Hindlimb muscle (tissue), 1 donor: ENCODE measurements around the gene CSNK2B. TPM values are rescaled to one million over a fixed set of nuclear protein-coding genes. Genes with fewer than 3 reads are reported as not detected.
"Not testable (repeated sequence)": the region's sequence is repeated elsewhere in the genome, so short reads cannot be mapped to it uniquely, and the experiment has no call there.

Experiments
- DNase-seq: peaks from one replicate; pipeline ENCODE4 v3.0.0-alpha.2; 2013
- polyA plus RNA-seq: library from polyadenylated mRNA; unstranded; fragments of 120-200 nt; gene quantifications from one replicate; pipeline ENCODE4 v1.2.1, GENCODE V29; 2013; ENCODE audit not compliant: insufficient read length

Gene CSNK2B
- polyA plus RNA-seq, 1 donor: 127 TPM

DNA sequence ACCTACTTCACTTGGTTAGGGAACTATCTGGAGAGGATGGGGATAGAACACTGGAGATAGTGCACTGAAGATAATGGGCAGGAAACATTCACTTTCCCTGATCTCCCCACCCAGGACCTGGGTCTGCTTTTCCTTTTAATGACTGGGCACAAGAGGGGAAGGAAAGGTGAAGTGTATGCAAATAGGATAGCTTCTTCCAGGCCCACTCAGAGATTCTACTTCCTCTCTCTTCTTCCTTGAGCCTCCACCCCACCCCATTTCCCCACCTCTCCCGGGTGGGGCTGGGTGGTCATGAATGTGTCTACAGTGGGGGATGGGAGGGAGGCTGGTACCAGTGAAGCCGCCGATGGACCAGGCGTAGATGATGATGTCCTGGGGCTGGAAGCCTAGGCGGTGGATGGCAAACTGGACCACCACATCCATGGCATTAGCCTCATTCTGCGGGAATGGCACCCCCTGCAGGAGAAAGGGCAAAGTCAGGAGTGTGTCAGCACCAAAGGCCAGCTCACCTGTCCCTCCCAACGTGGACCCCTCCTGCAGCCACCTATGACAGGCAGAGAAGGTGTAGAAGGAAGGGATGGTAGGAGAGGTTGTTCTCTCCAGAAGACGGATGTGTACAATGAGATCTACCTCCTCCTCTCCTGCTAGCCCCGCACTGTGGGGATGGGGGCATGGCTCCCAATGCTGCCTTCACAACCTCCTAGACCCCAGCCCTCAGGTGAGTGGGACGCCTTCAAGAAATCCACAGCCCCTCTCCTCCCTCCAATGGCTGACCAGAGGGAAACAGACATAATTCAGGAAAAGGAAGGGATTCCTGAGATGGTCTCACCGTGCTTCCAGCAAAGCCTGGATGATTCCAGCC lies 23.6 kb downstream of the CSNK2B start:
- DNase-seq: no peak

DNA sequence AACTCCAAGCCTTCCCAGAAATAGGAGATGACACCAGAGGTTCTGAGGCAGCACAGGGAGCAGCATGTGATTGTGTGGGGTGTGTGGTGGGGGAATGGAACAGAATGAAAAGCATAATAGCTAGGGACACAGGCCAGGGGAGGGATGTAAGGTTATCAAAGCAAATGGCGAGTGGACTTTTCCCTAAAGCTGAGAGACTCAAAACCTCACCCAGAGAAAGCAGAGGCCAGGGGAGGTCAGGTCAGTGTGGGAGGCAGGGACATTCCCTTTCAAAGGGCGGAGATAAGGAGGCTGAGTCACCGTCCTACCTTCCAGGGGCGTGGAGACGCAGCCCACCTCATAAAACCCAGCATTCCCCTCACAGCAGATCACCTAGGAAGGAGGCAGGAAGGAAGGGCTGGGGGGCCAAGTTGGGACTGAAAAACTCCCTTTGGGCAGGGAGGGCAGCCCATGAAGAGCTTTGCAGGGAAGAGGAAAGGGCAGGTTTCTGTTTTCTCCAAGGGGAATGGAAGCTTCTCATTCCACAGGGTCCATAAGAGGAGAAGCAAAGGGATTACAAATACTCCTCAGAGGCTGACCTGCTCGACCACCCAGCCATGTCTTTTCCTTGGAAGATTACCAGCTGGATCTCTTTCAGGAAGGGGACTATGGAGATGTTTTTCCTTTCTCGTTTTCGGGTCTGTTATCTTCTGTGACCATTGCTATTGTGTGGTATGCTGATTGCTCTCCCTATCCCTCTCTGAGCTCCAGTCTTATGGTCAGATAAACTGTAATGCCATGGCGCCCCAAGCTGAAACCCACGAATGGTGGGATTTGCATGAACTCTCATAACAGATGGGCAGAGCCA lies 24.6 kb downstream of the CSNK2B start:
- no peak for DNase-seq

DNA sequence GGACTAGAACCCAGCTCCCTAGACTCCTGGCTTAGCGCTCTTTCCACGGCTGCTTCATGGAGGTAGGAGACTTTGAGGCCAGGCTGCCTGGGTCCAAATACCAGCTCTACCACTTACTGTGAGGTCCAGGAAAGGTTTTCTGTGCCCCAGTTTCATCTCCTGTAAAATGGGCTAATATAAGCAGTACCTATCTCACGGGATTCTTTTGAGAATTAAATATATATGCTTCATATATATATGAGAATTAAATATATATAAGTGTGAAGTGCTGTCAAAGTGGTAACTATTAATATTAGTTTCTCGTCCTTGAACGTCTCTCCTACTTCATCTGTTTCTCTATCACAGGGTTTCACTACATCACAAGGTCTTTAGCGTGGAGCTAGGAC lies 25.2 kb downstream of the CSNK2B start:
- DNase-seq: no peak

DNA sequence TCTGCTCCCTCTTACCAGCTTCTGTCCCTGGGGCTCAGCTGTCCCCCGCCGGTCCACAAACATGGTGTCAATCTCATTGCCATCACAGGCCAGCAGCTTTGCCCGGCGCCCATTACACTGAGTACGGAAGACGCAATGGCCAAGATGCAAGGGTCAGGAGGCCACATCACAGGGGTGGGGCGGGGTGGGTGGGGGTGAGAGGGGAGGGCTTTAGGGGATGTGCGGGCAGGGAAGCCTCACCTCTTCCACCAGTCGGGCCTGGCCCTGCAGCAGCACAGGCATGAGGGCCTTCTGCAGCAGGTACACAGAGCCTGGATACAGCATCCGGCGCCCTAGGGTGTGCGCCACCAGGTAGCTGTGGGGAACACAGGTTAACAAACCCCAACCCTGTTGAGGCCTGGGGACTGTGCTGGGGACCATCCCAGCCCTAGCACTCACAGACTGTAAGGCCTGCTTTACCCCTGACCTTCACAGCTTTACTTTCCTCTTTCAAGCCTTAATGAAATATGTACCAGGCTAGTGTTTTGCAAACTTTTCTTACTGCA lies 25.8 kb downstream of the CSNK2B start:
- DNase-seq: no peak

DNA sequence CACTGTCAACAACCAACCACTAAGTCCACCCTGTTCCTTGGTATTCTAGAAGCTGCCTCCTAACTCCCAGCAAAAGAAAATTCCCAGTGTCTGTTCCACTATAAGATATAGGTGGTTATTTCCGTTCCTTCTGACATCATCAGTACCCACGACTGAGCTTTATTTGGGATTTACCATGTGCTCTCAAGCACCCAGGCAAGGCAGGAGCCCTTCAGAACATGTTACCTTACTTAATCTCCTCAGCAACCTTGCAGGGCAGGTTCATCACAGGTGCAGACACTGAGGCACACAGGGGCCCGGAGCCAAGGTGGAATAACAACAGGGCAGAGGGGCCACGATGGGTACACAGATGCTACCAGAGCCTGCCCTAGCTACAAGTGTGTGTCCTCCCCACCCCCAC lies 26.5 kb downstream of the CSNK2B start:
- no peak for DNase-seq

DNA sequence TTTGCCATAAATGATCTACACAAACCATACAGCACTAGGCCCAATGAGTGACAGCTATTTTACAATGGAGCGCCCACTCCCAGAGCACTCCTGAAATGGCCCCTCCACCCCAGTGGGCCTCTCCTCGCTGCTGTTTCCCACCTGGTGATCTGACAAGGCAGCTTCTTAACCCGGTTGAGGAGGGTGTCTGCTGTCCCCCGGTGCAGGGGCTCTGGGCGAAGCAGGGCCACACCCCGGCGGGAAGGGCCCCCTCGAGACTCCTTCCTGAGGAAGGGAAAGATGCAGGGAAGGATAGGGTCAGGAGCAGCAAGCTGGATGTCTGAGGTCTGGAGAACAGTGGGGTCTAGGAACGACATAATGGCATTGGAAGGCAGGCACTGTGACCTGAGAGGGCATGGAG lies 27.0 kb downstream of the CSNK2B start:
- no peak for DNase-seq

DNA sequence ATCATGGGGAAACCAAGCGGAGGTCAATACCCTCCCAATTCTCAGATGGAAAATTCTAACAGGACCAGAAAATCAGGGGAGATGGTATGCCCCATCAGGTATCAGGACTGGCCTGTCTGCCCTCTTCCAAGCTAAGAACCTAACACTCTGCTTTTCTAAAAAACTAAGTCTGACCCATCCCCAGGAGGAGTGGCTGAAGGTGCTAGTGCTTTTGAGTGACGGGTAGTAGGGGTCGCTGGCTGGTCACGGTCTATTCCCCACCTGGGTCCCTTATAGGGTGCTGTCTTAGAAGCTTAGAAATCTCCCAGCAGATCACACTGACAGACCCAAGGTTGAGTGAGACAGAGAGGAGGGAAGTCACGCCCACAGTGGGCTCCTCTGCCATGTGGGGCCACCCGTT lies 27.7 kb downstream of the CSNK2B start:
- DNase-seq: no peak

DNA sequence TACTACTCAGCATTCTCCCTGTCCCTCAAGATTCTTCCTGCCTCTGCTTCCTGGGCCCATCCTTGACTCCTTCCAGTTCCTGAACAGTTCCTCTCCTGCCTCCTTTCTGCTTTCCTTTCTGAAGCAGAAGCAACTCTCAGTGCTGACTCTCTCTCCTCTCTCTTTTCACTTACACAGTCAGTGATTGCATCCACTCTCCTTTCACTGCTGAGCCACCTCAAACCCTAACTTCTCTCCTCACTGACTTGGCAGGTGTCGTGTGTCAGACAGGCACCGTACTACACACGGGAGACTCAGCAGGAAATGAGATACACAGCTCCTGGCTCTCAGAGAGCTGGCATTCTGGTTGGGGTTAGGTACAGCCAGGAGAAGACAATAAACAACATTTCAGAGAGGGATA lies 31.7 kb downstream of the CSNK2B start:
- no peak for DNase-seq

DNA sequence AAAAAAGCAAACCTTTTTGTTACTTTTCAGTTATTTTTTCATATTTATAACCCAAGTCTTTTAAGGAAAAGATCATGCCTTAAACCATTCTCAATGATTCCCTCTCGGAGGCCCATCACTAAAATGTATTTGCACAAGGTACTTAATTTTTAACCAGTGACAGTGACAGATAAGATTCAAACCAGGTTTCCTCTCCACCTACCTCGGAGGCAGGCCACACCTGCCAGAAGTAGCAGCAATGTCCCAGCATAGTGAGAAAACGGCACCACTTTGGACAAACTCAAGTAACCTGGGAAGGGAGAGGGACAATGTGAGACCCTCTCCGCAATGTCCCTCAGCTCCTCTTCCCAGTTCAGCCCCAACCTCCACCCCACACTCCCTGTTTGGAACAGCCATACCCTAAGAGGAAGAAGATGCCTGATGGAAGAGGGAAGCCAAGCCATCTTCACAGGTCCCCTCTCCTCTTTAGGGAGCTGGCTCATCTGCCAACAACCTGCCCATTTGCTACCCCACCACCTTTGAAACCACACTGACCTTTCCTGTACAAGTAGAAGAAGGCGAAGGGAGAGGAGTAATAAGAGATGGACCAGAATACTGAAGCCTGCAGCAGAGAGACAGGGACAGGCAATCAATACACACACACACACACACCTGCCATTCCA lies 35.0 kb downstream of the CSNK2B start:
- DNase-seq: no peak

DNA sequence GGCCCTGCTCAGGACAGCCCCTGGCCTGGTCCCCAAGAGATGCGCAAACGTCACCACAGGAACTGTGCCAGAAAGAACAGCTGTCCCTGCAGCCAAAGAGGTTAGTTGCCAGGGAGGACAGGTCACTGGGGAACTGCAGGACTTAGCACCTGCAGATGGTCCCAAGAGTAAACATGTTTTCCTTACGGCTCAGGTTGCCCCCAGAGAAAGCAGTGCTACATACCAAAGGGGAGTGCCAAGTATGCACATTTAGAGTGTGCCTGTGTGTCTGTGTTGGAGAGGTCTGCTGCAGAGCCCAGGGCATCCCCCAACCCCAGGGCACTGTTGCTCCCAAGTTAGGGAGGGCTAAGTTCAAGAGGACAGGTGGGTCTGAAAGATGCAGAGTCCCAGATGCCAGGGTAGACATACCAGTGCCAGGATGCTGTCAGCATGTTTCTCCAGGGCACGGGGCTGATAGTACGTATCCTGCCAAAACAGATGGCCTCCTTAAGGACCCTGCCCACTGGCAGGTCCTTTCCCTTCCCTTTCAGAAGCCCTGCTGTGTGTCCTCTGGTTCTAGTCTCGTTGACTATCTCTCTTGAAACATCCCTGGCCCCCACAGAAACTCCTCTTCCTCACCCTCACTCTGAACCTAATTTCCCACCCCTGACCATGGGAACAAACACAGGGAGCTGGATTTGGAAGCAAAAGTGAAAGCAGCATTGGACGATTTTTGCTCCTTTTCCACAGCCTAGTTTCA lies 36.0 kb downstream of the CSNK2B start:
- DNase-seq: peak; percentile 60

DNA sequence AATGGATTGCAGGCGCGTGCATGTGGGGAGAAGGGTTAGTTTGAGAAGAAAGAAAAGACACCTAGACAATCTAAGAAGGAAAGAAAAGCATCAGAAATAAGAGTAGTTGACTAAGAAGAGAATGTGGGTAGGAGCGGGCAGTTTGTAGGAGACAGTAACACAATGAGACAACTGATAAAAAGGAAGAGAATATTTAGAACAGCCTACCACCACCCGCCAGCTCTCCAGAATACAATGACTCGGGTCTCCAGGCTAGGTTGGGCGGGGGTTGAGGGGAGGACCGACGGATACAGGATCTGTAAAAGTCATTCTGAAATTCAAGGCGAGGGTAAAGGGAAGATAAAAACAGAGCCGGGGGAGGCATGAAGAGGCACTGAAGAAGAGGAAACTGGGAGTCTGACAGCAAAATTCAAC lies 36.5 kb downstream of the CSNK2B start:
- no peak for DNase-seq

DNA sequence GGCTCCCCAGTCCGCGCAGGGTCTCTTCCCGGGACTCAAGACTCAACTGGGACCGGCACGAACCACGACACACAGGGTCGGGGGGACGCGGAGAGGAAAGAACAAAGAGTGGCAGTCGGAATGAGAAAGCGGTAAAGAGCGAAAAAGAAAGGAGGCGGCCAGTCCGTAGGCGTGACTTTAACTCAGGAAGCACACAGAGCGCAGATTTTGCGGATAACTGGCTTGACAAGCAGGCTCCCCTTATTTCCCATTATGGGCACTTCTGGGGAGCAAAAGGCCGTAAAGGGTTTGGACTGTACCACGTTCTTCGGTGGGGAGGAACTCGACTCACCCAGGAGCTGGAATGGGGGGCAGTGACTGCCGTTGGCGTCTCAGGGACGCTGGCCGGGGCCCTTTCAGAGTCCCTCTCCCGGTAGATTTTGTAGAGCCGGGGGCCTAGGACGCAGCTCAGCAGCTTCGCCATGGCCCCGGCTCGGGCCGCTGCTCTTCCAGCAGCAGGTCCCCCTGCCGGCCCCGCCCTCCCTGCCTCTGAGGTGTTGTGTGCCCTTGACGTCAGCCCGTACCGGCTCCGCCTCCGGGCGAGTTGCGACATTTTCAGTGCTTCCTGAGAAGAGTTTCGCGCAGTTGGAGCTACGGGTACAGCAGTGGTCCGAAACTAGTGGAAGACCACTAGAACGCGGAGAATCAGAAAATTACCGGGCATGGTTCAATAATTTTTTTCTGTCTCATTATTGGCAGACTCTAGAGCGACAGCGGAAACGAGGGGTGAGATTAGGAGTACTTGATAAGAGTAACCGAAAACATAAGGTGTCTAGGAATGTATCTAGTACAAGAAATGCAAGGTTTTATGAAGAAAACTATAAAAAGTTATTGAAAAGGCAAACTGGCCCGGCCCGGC lies 37.2 kb downstream of the CSNK2B start, which contains the start of gene ABHD16A:
ABHD16A (minus strand) TSS at position 506 of the 898 bp plus-strand sequence; CDS start at position 463, 43 bp downstream.
- peak; percentile 99 for DNase-seq

DNA sequence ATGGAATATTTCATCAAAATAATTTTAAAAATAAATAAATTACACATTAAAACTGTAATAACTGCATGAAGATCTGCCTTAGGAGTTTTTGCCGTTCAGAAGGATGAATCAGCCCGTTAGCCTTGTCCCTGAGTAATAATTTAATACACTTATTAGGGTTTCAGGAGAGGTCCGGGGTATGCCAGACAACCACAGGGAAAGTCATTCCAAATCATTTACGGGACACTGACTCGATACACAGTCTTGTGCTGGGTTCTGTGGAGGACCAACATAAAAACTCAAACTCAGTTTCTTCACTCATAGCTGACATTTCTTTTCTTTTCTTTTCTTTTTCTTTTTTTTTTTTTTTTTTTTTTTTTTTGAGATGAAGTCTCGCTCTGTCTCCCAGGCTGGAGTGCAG lies 40.1 kb downstream of the CSNK2B start:
- no peak for DNase-seq

DNA sequence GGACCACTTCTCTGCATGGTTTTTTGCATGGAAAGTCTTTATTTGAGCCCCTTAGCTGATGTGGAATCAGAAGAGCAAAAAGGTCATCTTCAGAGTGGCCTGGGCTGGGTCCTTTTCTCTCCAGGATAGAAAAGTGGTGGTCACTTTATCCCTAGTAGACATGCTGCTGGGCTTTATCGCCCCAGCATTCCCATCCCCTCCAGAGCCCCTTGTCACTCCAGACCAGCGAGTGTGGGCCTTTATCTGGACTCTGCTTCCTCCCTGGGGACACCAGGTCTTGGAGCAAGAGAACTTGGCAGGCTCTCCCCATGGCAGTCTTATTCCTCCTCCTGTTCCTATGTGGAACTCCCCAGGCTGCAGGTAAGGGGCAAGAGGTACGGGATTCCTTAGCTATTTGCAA lies 40.7 kb downstream of the CSNK2B start, which contains the start of gene LY6G6F:
LY6G6F (plus strand) TSS at position 268 of the 400 bp plus-strand sequence; CDS start at position 309, 41 bp downstream.
- DNase-seq: no peak

DNA sequence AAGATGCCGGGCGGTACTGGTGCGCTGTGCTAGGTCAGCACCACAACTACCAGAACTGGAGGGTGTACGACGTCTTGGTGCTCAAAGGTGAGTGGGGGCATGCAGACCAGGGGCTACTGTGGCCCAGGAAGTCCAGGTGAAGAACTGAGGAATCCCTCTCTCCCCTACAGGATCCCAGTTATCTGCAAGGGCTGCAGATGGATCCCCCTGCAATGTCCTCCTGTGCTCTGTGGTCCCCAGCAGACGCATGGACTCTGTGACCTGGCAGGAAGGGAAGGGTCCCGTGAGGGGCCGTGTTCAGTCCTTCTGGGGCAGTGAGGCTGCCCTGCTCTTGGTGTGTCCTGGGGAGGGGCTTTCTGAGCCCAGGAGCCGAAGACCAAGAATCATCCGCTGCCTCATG lies 41.8 kb downstream of the CSNK2B start:
- no peak for DNase-seq

DNA sequence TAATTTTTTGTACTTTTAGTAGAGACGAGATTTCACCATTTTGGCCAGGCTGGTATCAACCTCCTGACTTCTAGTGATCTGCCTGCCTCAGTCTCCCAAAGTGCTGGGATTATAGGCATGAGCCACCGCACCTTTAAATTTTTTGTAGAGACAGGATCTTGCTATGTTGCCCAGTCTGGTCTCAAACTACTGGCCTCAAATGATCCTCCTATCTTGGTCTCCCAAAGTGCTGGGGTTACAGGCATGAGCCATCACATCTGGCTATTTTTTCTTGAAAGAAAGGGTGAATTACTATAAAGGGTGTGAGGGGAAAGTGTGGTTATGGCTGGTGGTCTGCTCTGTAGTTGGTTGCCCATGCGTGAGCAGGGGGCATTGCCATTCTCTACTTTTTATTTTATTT lies 42.3 kb downstream of the CSNK2B start:
- no peak for DNase-seq

DNA sequence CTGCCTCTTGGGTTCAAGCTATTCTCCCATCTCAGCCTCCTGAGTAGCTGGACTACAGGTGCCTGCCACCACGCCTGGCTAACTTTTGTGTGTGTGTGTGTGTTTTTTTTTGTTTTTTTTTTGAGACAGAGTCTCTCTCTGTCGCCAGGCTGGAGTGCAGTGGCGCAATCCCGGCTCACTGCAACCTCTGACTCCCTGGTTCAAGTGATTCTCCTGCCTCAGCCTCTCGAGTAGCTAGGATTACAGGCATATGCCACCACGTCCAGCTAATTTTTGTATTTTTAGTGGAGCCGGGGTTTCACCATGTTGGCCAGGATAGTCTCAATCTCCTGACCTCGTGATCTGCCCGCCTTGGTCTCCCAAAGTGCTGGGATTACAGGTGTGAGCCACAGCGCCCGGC lies 43.3 kb downstream of the CSNK2B start:
- not testable (repeated sequence) for DNase-seq

DNA sequence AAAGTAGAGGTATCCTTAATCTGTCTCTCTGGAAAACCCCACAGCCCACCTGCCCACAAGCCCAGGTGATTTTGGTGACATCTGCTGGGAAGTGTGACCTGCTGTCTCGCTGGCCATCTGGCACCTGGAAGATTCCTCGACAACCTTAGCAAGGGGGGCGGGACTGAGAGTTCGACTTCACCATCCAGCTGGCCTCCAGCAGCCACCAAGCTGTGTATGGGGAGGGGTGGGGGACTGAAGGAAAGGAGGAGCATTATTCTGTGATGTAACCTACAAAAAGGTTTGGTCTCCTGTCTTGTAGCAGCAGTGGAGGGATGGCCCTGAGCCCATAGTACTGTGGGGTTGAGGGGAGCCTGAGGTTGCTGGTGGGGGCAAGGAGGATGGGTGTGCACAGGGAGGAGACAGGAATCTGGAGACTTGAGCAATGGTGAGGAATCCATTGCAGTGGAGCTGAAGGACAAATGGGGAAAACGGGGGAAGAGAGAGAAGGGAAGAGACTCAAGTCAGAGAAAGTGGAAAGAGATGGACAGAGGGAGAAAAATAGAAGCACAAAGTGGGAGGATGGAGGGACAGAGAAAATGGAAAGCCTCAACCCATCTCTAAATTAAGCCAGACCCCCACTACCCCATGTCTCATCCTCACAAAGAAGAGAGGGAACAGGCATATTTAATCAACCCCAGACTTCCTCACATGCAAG lies 44.8 kb downstream of the CSNK2B start:
- DNase-seq: no peak

DNA sequence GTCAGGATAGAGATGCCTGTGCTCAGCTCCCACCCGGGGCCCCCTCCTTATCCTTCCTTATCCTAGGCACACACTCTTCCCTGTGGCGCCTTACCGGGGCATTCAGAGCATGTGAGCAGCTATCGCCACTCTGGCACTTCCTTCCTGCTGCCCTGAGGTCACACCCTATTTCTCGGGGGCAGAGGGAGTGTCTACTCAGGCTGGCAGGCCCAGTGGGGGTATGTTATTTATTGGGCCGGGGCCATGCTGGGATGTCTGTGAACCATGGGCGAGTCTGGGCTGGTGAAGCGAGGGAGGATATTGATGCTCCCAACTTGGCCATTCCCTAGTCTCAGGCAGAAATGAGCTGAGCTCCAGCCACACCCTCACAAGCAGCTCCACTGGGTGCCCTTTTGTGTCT lies 45.4 kb downstream of the CSNK2B start:
- no peak for DNase-seq

DNA sequence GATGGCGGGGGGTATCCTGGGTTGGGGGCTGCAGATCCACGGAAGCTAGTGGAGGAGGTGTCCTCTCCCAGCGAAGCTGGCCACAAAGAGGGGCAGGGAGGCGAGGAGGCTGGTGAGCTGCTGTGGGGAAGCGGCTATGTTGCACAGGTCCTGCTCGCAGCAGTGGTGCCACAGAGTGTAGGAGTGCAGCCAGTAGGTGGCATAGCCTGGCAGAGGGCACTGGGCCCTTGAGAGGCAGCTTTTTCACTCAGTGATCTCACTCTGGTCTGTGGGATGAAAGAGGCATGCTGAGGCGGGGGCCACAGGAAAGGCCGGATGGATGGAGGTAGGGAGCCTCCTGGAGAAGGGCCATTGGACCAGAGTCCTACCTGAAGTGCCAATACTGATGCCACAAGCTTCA lies 46.4 kb downstream of the CSNK2B start:
- DNase-seq: no peak
